ENCODE data around the gene P2RX1.

P2RX1 gene

GRCh38 chr17:3905017-3905520 is 11.2 kb downstream of the P2RX1 start:
- DNase-seq (ENCODE audit: low read depth, low spot score): no peak

- DNase-seq (ENCODE audit: low read depth, low spot score): no peak
These were observed 11.8 kb downstream of the P2RX1 start for GRCh38 chr17:3904501-3904900.

DNA sequence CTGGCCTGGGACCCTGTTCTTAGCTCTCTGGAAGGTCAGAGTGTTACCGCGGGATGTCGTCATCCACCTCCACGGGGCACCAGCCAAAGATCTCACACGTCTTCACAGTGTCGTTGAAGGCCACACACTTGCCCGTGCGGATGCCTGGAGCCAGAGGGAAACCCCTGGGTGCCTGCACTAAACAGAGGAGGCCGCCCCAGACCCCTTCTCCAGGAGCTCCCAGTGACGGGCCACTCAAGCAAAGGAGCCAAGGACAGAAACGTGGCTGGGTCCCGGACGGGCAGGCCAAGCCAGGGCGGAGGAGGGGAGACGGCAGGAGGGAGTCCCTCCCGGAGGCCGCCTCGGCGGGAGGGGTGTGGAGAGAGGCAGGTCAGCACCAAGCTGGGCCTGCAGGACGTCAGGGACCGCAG is 12.4 kb downstream of the P2RX1 start:
- no peak for DNase-seq (ENCODE audit: low read depth, low spot score)

- no peak for DNase-seq (ENCODE audit: low read depth, low spot score)
These were observed 13.0 kb downstream of the P2RX1 start for GRCh38 chr17:3903051-3903825.

DNA sequence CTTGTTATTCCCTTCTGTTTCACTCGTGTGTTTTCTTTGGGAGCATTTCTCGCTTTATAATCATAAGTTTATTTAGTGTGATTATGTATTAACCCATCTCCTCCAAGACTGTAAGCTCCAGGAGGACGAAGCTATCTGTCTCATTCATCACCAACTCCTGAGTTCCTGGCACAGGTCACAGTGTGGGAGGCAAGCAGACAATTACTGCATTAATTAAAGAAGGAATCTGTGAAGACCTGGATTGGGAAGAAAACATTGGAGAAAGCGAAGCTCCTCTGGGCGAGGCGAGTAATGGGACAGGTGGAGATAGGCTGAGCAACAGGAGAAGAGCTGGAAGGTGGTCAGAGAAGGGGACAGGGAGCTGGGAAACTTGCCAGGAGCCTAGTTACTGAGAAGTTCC is 15.6 kb downstream of the P2RX1 start:
- DNase-seq (ENCODE audit: low read depth, low spot score): no peak

DNA sequence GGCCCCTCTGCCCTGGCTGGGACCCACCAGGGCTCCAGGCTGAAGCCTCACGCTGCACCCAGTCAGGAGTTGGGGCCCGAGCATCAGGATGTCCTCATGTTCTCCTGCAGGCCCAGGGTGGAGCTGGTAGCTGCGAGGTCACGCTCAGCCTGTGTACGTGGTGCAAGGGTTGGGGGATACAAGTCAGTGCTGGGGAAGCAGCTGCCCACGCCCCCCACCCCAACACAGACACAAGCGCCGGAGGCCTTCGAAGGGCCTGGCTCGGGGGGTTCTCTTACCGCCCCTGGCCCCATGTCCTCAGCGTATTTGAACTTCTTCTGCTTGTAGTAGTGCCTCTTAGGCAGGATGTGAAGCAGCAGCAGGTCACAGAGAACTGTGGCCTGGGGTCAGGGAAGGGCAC is 18.5 kb downstream of the P2RX1 start:
- DNase-seq (ENCODE audit: low read depth, low spot score): no peak

DNA sequence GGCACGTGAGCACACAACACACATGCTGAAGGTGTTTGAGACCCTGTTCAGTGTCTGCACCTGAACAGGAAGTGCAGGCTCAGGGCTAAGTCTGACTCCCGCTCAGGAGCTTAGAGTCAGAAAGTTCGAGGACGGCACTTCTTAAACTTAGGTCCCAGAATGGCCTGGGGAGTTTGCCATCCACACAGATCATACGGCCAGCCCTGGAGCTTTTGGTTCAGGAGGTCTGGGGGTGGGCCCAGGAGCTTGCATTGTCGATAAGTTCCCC is 19.4 kb downstream of the P2RX1 start:
- no peak for DNase-seq (ENCODE audit: low read depth, low spot score)

DNA sequence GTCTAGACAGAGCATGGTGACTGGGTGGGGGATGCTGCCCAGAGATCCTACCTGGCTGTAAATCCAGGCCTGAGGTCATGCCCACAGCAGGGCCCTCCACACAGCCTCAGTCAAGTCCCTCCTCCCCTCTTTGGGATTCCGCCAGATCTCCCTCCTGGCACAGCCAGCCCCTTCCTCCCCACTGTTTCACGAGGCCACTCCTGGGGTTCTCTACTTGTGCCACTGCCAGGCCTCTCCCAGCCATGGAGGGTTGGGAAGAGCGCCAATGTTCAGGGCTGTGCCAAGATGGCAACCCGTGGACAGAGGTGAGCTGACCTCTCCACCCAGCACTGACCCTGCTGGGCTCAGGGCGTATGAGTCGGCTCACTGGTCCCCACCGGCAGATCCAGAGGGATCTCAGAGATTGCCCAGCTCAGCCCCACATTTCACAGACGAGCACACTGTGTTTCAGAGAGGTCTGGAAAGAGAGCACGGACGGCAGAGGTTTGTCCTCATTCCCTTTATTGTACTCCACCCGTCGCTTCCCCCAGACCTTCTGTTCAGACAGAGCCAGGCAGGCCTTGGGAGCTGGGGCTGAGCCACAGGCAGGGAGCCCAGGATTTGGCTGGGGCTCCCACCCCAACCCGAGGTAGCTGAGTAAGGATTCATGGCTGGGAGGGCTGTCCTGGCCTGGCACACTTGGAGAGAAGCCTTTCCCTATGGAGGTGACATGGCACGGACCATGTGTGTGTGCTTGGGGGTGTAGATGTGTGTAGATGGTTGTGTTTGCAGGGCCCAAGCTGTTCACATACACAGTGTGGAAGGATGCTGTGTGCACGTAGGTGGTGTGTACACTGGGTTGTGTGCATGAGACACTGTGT is 19.9 kb downstream of the P2RX1 start:
- no peak for DNase-seq (ENCODE audit: low read depth, low spot score)

GRCh38 chr17:3895354-3895753 is 20.9 kb downstream of the P2RX1 start:
- DNase-seq (ENCODE audit: low read depth, low spot score): no peak

DNA sequence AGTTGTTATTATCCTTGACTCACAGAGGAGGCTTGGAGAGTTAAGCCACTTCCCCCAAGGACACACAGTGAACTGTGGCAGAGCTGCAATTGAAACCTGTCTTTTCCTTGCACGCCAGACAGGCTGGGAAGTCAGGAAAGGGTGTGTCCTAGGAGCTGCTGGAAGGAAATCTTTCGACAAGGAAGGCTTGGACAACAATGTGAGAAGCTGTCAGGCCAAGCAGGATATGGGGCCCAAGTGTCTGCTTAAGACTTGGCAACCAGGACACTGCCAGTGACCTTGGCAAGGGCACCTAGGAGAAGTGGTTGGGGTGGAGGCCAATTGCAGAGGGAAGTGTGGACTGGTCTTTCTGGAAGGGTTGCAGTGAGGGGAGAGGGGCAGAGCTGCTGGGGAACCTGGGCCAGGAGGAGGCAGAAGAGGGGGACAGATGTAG is 21.3 kb downstream of the P2RX1 start:
- DNase-seq (ENCODE audit: low read depth, low spot score): no peak

GRCh38 chr17:3894188-3894587 is 22.1 kb downstream of the P2RX1 start:
- DNase-seq (ENCODE audit: low read depth, low spot score): no peak

DNA sequence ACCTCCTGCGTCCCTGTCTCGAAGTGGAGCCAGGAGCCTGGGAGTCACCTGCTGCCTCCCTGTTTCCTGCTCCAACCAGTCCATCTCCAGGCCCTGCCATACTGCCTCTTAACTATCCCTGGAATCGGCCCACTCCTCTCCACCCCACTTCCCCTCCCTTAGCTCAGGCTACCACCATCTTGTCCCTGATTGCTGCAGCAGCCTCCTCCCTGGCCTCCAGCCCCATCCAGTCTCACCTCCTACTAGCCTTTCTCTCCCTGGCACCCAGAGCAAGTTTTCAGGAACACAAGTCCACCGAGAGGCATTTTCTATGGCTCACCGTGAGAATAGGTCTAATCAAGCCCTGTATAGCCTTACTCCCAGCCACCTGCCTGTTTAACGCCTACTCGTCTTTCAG is 22.5 kb downstream of the P2RX1 start:
- no peak for DNase-seq (ENCODE audit: low read depth, low spot score)

GRCh38 chr17:3893003-3893719 is 23.1 kb downstream of the P2RX1 start, which contains the start of gene CAMKK1:
Gene CAMKK1, minus strand, starts transcription at chr17:3893053. Its CDS starts 7,366 bp downstream, at chr17:3885687.
- peak; percentile 73 for DNase-seq (ENCODE audit: low read depth, low spot score)

DNA sequence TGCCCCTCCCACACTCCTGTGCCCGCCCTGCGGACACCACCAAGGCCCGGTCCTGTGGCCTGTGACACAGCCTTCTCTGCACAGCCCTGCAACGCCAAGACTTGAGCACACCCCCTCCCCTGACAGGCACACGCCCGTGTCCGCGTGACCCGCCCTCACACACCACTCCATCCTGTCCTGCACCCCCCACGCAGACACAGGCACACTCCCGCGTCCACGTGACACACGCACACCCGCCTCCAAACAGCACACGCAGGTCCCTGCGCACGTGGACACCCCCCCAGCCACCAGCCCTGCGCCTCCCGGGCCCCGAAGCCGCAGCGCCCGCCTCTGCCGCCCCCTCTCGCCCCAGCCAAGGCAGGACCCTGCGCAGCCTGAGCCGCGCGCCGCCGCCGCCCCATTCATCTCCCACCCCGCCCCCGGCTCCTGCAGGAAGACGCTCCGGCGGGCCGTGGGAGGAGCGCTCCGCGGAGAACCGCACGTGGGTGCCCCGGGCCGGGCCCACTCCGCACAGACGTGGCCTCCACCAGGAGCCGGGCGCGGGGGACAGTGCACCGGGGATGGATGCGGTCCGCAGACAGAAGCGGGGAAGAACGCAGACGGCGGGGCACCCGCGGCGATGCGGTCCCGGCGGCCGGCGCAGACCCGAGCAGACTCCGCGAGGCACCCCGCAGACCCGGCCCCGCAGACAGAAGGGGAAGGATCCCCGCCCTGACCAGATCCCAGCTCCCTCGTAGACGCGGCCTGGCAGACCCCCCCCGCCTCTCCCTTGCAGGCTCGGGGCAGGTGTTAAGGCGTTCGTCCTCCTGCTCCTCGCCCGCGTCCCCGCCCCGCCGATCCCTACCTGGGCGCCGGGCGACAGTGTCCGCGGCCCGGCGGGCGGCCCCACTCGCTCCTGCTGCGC is 23.9 kb downstream of the P2RX1 start:
- peak; percentile 60 for DNase-seq (ENCODE audit: low read depth, low spot score)

DNA sequence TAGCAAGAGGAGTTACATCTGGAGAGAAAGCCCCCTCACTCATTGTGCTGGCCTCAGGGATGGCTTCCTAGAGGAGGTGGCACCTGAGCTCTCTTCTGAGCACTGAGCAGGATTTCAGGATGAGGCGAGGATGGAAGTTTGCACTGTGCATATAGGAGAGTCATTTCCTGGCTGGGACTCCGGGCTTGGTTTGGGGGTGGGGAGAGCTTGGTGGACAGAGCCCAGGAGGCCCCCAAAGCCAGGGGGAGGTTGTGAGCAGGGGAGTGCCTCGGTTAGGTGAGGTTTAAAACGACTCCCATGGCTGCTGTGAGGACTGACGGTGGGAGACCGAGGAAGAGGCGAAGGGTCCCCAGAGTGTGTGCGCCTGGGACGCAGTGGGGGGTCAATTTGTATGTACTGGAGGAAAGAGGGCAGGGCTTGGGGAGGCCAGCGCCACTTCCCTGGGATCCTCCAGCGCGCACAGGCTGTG is 24.6 kb downstream of the P2RX1 start:
- no peak for DNase-seq (ENCODE audit: low read depth, low spot score)

- no peak for DNase-seq (ENCODE audit: low read depth, low spot score)
These were observed 25.4 kb downstream of the P2RX1 start for GRCh38 chr17:3890878-3891219.

- DNase-seq (ENCODE audit: low read depth, low spot score): no peak
These were observed 26.0 kb downstream of the P2RX1 start for GRCh38 chr17:3890082-3890877.

- DNase-seq (ENCODE audit: low read depth, low spot score): no peak
These were observed 26.8 kb downstream of the P2RX1 start for GRCh38 chr17:3889325-3890012.

DNA sequence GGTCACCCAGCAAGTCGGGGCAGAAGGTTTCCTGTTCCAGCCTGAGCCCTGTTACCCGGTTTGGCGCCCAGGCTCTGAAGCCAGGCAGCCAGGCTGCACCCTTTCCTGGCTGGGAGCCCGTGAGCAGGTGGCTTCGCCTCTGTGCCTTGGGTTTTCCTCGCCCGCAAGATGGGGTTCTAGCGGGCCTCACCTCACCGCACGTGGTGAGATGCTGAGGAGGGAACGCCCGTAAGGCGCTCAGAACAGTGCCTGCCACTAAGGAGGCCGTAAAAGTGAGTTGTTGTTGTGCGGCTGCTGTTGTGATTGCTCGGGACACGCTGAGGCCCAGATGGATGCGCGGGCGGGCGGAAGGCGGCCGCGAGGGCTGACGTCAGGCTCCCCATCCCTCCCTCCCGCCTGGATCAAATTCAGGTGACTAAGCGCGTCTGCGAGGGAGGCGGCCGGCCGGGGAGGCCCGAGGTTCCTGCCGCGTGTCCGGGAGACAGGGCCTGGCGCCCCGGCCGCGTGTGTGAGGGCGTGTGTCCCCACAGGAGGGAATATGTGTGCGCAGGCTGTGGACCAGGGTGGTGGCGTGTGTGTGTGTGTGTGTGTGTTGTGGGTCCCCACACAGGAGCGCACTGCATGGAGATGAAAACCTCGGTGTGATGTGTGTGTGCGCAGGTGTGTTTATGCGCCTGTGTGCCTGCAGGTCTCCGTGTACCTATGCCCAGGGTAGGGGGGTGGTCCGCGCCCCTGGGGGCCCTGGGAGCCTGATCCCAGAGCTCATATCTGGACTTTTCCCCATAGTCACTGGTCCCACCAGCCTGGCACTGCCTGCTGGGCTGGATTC is 27.7 kb downstream of the P2RX1 start:
- no peak for DNase-seq (ENCODE audit: low read depth, low spot score)

Measured in activated CD4-positive, CD25-positive, alpha-beta regulatory T cell treated with anti-CD3 and anti-CD28 coated beads, Interleukin-2, amount 50 U/mL, for 16 hours (primary cell).